ENCODE measurements around the gene SLC22A23.

The SLC22A23 gene

DNA sequence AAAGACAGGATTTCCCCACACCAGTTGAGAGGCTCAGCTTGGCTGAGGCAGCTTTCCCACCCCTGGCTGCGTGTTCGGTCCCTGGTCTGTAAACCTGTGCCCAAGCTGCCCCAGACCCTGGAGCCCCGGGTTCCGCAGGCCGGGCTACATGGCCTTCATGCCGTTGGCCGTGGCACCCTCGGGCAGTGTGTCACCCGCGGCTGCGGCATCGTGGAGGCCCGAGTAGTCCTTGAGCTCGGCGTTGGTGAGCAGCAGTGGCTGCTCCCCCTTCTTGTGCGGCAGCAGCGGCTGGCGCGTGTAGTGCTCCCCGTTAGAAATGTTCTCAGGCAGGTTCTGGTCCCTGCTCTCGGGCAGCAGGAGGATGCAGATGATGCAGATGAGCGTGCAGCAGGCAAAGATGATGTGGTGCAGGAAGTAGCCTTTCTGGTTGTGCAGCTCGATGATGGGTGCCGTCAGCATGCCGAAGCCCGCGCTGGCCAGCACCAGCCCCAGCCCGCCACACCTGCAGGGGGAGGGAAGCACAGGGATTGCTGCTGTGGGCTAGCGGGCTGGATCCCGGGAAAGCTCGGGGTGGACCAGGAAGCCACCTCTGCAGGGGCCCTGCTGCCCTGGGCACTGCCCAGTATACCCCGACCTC is 183.8 kb downstream of the SLC22A23 start:
- TF ChIP-seq, protein P1, sequence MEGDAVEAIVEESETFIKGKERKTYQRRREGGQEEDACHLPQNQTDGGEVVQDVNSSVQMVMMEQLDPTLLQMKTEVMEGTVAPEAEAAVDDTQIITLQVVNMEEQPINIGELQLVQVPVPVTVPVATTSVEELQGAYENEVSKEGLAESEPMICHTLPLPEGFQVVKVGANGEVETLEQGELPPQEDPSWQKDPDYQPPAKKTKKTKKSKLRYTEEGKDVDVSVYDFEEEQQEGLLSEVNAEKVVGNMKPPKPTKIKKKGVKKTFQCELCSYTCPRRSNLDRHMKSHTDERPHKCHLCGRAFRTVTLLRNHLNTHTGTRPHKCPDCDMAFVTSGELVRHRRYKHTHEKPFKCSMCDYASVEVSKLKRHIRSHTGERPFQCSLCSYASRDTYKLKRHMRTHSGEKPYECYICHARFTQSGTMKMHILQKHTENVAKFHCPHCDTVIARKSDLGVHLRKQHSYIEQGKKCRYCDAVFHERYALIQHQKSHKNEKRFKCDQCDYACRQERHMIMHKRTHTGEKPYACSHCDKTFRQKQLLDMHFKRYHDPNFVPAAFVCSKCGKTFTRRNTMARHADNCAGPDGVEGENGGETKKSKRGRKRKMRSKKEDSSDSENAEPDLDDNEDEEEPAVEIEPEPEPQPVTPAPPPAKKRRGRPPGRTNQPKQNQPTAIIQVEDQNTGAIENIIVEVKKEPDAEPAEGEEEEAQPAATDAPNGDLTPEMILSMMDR (IDR thresholded peaks at IDR 0.05; ENCODE audit: insufficient read depth, low read length, poor library complexity, severe bottlenecking): no peak
- no peak overlapping the region for H3K4me3 ChIP-seq (replicated peaks; ENCODE audit: low read depth, low read length)
- DNase-seq (ENCODE audit: extremely low read depth, insufficient read length): no peak
- H3K36me3 ChIP-seq (ENCODE audit: control insufficient read depth, insufficient read depth, low read length): peaks cover 15% of the 10 kb centered on the region
- no peaks in the 10 kb centered on the region for H3K27me3 ChIP-seq (replicated peaks; ENCODE audit: control insufficient read depth, insufficient read depth, low read length)

DNA sequence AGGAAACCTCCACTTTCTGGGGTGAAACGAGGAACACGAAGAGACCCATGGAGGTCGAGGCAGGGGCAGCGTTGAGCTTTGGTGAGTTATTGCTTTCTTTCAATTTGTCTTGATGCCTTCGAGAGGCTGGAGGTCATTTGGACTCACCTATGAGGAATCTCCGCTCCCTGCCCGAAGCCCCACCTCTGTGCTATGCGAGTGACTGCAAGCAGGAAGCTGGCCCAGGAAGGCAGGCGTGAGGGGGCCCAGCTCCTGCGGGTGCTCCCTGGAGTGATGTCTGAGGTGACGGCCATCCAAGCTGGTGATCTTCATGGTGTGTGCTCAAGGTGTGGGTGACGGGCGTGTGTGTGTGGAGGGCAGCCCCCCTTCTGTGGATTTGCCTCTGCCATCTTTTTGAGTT is 185.1 kb downstream of the SLC22A23 start:
- no peak for DNase-seq (ENCODE audit: extremely low read depth, insufficient read length)
- TF ChIP-seq, protein P1 (IDR thresholded peaks at IDR 0.05; ENCODE audit: insufficient read depth, low read length, poor library complexity, severe bottlenecking): no peak
- Histone ChIP-seq H3K27me3 (replicated peaks; ENCODE audit: control insufficient read depth, insufficient read depth, low read length) (no peaks in the 10 kb centered on the region), H3K4me3 (replicated peaks; ENCODE audit: low read depth, low read length) (no peak overlapping the region), H3K36me3 (ENCODE audit: control insufficient read depth, insufficient read depth, low read length) (peaks cover 15% of the 10 kb centered on the region)

DNA sequence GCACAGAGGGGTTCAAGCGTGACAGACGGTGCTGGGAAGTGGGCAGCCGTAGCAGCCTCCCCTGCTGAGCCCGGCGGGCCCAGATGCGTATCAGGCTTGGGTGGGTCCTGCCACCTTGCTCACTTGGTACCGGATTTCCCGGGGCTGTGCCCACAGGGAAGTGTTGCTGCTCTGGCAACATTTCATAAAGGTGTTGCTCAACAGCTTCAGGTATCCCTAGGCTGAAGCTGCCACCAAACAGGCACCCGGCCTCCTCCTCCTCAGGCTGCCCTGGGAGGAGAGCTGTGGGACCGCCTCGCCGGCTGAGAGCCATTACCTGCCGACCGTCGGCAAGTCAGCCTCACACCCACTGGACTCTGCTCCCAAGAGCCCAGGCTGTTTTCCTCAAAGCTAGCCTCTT is 186.6 kb downstream of the SLC22A23 start:
- TF ChIP-seq, protein P1 (IDR thresholded peaks at IDR 0.05; ENCODE audit: insufficient read depth, low read length, poor library complexity, severe bottlenecking): no peak
- no peaks in the 10 kb centered on the region for H3K27me3 ChIP-seq (replicated peaks; ENCODE audit: control insufficient read depth, insufficient read depth, low read length)
- no peak for DNase-seq (ENCODE audit: extremely low read depth, insufficient read length)
- no peak overlapping the region for H3K4me3 ChIP-seq (replicated peaks; ENCODE audit: low read depth, low read length)
- H3K36me3 ChIP-seq (ENCODE audit: control insufficient read depth, insufficient read depth, low read length): peaks cover 18% of the 10 kb centered on the region

DNA sequence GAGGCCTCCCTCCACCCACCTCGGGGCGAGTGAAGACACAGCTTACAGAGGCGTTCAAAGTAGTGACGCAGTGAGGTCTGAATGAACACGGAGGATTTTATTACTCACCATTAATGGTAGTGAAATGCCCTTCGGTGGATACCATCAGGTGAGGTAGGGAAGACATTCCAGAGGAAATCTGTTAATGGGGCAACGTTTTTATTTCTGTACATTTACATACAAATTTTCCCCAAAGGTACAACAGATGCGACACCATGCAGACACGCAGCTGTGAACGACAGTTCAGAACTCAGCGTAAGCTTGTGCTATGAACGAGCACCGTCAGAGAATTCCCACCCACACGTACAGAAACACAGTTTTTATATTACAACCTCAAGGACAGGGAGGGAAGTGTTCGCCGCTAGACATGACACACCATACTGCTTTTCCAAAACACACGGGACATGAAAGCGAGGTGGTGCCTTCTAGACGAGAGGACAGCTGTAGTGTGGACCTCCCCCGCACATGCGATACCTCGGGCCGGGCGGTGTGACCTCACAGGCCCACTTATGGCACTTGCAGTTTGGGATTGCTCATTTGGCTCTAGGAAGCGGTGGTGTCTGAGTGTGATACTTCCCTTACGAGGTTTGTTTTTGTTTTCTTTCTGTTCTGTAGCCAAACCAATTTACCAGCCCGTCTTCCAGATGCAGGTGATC is 187.4 kb downstream of the SLC22A23 start:
- Histone ChIP-seq H3K27me3 (replicated peaks; ENCODE audit: control insufficient read depth, insufficient read depth, low read length) (no peaks in the 10 kb centered on the region), H3K36me3 (ENCODE audit: control insufficient read depth, insufficient read depth, low read length) (peaks cover 20% of the 10 kb centered on the region), H3K4me3 (replicated peaks; ENCODE audit: low read depth, low read length) (no peak overlapping the region)
- DNase-seq (ENCODE audit: extremely low read depth, insufficient read length): no peak
- TF ChIP-seq, protein P1 (IDR thresholded peaks at IDR 0.05; ENCODE audit: insufficient read depth, low read length, poor library complexity, severe bottlenecking): no peak

DNA sequence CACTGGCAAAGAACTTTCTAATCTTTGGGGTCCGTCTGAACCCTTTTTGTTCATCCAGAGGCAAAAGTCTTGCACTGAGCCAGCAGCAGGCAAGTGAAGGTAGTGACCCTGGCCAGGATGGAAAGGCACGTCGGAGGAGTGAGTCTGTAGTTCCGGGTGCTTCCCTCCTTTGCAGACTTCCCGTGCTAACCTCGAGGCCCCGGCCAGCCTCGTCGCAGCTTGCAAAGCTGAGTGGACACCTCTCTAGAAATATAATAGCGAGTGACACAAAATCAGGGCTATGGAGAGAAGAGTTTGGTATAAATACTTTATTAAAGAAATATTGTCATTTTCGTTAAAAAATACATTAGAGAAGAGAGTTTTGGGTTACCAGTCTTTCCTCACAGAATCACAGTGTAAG is 188.2 kb downstream of the SLC22A23 start:
- no peak for DNase-seq (ENCODE audit: extremely low read depth, insufficient read length)
- Histone ChIP-seq H3K36me3 (ENCODE audit: control insufficient read depth, insufficient read depth, low read length) (peaks cover 25% of the 10 kb centered on the region), H3K4me3 (replicated peaks; ENCODE audit: low read depth, low read length) (no peak overlapping the region), H3K27me3 (replicated peaks; ENCODE audit: control insufficient read depth, insufficient read depth, low read length) (no peaks in the 10 kb centered on the region)
- TF ChIP-seq, protein P1 (IDR thresholded peaks at IDR 0.05; ENCODE audit: insufficient read depth, low read length, poor library complexity, severe bottlenecking): no peak
